HG02798 (cell line): ENCODE measurements around the gene CREB3L2.
A peak's percentile ranks its signal among the peaks of the same experiment; 100 is the strongest.
"Not testable (repeated sequence)": the region's sequence is repeated elsewhere in the genome, so short reads cannot be mapped to it uniquely, and the experiment has no call there.

Experiments
- ATAC-seq: cut with Tn5 transposase; IDR thresholded peaks from one replicate; pipeline ENCODE4 v1.9.1; 2021; ENCODE audit warnings: mild to moderate bottlenecking; ENCODE audit not compliant: unreplicated experiment, poor library complexity

The CREB3L2 gene

GRCh38 chr7:137990251-137990941, 11.5 kb downstream of the CREB3L2 start:
- no peak for ATAC-seq

- ATAC-seq = no peak
Measured at GRCh38 chr7:137989590-137989989, 12.3 kb downstream of the CREB3L2 start.

DNA sequence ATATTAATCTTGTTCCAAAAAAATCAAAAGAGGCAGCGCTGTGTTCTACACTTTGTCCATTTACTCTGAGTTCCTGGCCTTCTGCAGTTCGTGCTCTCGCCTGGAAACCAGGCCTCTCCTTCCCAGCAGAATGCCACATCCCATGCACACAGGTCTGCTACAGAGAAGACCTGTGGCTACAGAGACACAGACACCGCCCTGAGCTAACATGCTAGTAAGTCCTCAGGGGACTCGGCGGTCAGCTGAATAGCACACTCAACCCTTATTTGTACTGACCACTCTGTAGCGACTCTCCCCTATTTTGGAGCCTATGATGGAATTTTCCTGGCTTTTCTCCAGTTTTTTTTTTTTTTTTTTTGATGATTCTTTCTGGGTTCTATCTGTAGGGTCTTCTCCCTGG, 12.8 kb downstream of the CREB3L2 start:
- ATAC-seq = no peak

DNA sequence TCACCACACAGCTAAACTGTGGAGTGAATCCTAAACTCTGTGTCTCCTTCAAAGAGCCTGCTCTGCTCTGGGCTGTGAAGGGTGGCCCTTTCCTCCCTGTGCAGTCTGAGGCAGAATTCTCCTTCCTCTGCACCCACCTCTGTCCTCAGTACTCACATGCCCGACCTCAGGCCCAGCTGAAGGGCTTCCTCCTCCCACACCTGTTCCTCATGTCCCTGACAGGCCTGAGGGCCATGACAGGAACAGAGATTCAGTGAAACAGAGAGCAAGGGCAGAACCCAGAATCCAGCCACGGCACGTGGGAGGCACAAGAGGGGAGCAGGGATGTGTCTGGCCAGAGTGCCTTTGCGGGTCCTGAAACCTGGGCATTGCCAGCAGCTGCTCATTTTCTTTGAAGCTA, 13.9 kb downstream of the CREB3L2 start:
- ATAC-seq = peak; percentile 69

DNA sequence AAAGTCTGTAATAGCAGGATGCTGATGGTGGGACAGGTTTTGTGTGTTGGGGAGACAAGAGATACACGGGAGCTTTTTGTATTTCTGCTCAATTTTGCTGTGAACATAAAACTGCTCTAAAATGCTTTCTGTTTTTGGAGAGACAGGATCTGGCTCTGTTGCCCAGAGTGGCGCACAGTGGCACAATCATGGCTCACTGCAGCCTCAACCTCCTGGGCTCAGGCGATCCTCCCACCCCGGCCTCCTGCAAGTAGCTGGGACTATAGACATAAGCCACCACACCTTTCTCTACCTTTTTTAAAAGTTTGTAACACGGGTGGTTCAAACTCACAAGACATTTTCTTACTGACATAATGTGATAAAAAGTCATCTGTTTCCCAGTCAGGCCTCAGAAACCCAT, 14.3 kb downstream of the CREB3L2 start:
- ATAC-seq = no peak

GRCh38 chr7:137987018-137987349, 14.9 kb downstream of the CREB3L2 start:
- ATAC-seq = no peak

GRCh38 chr7:137986252-137987017, 15.5 kb downstream of the CREB3L2 start:
- no peak for ATAC-seq

GRCh38 chr7:137985897-137986251, 16.0 kb downstream of the CREB3L2 start:
- peak; percentile 56 for ATAC-seq

DNA sequence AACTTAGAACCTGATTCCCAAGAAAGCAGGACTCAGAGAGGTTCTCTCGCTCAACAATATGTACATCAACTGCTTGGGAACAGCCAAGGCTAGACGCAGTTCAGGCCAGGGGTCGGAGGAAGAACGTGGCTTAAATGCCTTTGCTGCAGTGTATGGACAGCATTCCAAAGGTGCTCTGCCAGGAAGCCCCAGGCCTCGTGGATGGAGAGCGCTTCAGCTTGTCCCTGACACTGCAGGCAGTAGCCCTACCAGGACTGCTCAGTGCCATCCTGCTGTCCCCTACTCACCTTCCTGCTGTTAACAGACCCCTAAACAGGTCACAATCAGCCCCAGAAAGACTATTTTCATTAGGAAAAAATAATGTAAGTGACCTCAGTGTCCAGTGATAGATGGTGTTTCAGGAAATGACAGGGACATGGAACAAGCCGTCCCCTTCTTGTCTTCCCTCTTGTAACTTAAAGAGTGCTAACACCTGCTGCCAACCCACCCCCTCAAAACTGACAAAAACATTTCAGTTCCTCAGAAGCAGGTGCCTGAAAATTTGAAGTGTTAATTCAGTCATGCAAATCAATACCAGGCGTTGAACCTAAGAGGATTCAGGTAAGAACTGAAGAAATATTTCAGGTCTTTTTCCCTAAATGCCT, 16.5 kb downstream of the CREB3L2 start:
- ATAC-seq = peak; percentile 53

GRCh38 chr7:137984181-137985041, 17.5 kb downstream of the CREB3L2 start:
- ATAC-seq = no peak

- ATAC-seq = no peak
Measured at GRCh38 chr7:137983323-137984008, 18.4 kb downstream of the CREB3L2 start.

GRCh38 chr7:137982394-137982793, 19.5 kb downstream of the CREB3L2 start:
- ATAC-seq = not testable (repeated sequence)

DNA sequence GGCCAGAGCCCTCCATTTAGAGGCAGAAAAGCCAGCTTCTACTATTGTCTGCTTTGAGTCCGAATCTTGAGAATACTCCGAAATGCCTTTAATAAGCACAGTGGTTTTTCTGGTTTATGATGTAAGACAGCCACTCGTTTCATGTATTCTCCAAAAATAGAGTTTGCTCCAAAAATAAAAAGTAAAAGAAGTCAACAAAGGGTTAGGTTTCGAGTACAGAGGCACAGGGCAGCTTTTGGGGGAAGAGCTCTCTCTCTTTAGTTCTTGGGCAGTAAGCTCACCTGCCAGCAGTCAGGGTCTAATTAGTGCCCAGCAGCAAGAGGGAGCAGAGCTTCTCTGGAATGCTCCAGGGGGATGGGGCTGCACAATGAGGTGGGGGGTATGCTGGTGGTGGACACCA, 20.2 kb downstream of the CREB3L2 start:
- peak; percentile 68 for ATAC-seq

DNA sequence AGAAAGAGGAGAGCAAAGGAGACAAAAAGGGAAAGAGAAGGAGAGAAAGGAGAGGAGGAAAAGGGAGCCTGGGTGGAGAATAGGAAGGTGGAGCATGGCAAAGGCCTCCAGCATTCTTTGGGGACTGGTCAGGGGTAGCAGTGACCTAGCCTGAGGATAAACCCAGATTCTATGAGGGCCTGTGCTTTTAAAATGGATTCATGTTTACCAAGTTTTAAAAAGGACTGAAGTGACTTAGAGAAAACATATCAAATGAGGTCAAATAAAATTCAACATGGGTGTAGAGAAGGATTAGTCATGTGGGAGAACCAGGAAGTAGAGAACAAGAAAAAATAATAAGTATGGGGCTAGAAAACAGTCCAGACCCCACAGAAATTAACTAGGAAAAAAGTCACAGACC, 20.7 kb downstream of the CREB3L2 start:
- no peak for ATAC-seq

DNA sequence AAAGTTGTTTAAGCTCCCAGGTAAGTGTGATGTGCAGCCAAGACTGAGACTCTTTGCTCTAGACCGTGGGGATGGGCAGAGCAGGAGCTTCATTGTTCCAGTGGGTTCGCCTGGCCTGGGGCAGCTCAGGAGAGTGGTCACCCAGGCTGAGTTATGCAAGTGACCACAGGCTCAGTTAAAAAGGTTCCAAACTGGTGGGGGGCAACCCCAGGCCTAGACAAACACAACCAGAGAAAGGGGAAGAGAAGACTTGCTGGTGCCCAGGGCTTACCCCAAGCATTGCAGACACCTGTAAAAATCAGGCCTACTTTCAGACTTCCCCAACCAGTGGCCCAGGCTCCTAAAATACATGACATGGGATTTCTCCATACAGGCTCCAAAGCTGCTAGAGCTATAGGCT, 21.6 kb downstream of the CREB3L2 start:
- no peak for ATAC-seq

GRCh38 chr7:137978464-137979237, 23.2 kb downstream of the CREB3L2 start:
- no peak for ATAC-seq

- no peak for ATAC-seq
Measured at GRCh38 chr7:137977173-137977572, 24.7 kb downstream of the CREB3L2 start.

- no peak for ATAC-seq
Measured at GRCh38 chr7:137976696-137977095, 25.2 kb downstream of the CREB3L2 start.

GRCh38 chr7:137976232-137976631, 25.7 kb downstream of the CREB3L2 start:
- ATAC-seq = no peak
